ENCODE measurements around the gene ATP6V0E2.

- no peak for TF ChIP-seq CTCF (IDR thresholded peaks at IDR 0.05 in 2 of 3, conservative IDR thresholded peaks at IDR 0.05 in 1 of 3; ENCODE audit: borderline replicate concordance in 1 of 3, insufficient read depth in 1 of 3, low read depth in 2 of 3, low read length in 2 of 3)
- peak; percentile 82 for TF ChIP-seq FOSL1 (IDR thresholded peaks at IDR 0.05; ENCODE audit: low read depth)
- TF ChIP-seq POLR2AphosphoS5 (IDR thresholded peaks at IDR 0.05; ENCODE audit: low read depth, low read length): peak; percentile 54
- no peak for TF ChIP-seq SIN3A (IDR thresholded peaks at IDR 0.05; ENCODE audit: low read depth)
- no peak for TF ChIP-seq EZH2 (IDR thresholded peaks at IDR 0.05)
- TF ChIP-seq CEBPB (IDR thresholded peaks at IDR 0.05; ENCODE audit: low read depth): no peak
These were observed 18.1 kb upstream of the ATP6V0E2 start for GRCh38 chr7:149855361-149856305.
